Measurements from ENCODE around the gene CAMTA1. TPM values are rescaled to one million over a fixed set of nuclear protein-coding genes. Genes with fewer than 3 reads are reported as not detected.

Gene CAMTA1
- total RNA-seq, 1 experiment from 2014 or later, result 82.2 TPM

DNA sequence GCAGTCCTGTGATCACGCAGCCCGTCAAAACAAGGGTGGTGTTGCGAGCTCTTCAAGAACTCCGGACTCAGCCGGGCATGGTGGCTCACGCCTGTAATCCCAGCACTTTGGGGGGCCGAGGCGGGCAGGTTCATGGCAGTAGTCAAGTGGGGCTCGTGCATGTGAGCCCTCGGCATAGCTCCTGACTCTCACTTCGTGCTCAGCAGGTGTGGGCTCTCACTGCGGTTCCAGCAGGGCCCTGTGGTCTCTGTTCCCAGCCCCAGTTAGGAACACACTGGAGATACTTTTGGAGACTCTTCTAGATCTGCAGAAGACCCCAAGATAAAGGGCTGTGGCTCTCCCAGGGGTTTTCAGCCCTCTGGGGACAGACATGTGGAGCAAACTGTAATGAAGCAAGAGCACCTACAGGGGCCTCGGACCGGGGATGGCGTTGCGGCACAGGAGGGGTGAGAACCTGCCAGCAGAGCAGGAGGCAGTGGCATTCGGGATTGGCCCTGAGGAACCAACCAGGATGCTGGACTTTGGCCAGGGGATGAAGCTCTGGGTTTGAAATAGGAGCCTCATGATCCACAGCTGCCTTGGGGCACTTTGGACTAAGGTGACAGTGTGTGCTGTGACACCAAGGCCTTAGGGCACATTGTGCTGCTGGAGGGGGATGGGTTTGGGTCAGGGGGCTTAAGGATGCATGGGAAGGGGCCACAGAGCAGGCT, 443.2 kb downstream of the CAMTA1 start:
- Histone ChIP-seq H3K9me3 (ENCODE audit: control insufficient read depth, insufficient read depth, low read depth, low read length) (no peaks in the 10 kb centered on the region), H3K4me3 (ENCODE audit: low read depth in 2 of 2, low read length in 2 of 2) (no peak overlapping the region), H3K4me1 (ENCODE audit: control insufficient read depth, insufficient read depth, low read length) (peaks cover 3% of the 10 kb centered on the region; the same call in 1 of the 2 replicates), H3K27ac (ENCODE audit: low read length) (no peak overlapping the region), H3K27me3 (ENCODE audit: control insufficient read depth, insufficient read depth, low read length) (no peaks in the 10 kb centered on the region), H3K36me3 (ENCODE audit: control insufficient read depth, insufficient read depth, low read length) (no peaks in the 10 kb centered on the region)
- CTCF ChIA-PET, result interaction anchor here (0.6 kb wide), 2 partner anchors 431 to 522 kb away, joined by 3 to 6 read pairs; no protein-coding TSS in a partner anchor
- no peak for DNase-seq (ENCODE audit: low read depth, low spot score)
- intact Hi-C loops (cut with micrococcal nuclease; ENCODE audit: unreplicated experiment) (loop anchor here (10.0 kb wide), 1 partner anchor 306 kb away; no protein-coding TSS in a partner anchor), in situ Hi-C loops (cut with HindIII; ENCODE audit: low pct_unique_long_range_greater_than_20kb, low sequenced_read_pairs) (no loop called here)
- no TSS peak for BruUV-seq (replicated peaks)
- POLR2A ChIA-PET, result no interaction called here
- TF ChIP-seq, protein P1, sequence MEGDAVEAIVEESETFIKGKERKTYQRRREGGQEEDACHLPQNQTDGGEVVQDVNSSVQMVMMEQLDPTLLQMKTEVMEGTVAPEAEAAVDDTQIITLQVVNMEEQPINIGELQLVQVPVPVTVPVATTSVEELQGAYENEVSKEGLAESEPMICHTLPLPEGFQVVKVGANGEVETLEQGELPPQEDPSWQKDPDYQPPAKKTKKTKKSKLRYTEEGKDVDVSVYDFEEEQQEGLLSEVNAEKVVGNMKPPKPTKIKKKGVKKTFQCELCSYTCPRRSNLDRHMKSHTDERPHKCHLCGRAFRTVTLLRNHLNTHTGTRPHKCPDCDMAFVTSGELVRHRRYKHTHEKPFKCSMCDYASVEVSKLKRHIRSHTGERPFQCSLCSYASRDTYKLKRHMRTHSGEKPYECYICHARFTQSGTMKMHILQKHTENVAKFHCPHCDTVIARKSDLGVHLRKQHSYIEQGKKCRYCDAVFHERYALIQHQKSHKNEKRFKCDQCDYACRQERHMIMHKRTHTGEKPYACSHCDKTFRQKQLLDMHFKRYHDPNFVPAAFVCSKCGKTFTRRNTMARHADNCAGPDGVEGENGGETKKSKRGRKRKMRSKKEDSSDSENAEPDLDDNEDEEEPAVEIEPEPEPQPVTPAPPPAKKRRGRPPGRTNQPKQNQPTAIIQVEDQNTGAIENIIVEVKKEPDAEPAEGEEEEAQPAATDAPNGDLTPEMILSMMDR (IDR thresholded peaks at IDR 0.05), result no peak
- no peak for TF ChIP-seq POLR2AphosphoS5 (IDR thresholded peaks at IDR 0.05; ENCODE audit: low read depth, low read length)
- TF ChIP-seq, protein P2, sequence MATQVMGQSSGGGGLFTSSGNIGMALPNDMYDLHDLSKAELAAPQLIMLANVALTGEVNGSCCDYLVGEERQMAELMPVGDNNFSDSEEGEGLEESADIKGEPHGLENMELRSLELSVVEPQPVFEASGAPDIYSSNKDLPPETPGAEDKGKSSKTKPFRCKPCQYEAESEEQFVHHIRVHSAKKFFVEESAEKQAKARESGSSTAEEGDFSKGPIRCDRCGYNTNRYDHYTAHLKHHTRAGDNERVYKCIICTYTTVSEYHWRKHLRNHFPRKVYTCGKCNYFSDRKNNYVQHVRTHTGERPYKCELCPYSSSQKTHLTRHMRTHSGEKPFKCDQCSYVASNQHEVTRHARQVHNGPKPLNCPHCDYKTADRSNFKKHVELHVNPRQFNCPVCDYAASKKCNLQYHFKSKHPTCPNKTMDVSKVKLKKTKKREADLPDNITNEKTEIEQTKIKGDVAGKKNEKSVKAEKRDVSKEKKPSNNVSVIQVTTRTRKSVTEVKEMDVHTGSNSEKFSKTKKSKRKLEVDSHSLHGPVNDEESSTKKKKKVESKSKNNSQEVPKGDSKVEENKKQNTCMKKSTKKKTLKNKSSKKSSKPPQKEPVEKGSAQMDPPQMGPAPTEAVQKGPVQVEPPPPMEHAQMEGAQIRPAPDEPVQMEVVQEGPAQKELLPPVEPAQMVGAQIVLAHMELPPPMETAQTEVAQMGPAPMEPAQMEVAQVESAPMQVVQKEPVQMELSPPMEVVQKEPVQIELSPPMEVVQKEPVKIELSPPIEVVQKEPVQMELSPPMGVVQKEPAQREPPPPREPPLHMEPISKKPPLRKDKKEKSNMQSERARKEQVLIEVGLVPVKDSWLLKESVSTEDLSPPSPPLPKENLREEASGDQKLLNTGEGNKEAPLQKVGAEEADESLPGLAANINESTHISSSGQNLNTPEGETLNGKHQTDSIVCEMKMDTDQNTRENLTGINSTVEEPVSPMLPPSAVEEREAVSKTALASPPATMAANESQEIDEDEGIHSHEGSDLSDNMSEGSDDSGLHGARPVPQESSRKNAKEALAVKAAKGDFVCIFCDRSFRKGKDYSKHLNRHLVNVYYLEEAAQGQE (IDR thresholded peaks at IDR 0.05; ENCODE audit: insufficient read depth in 1 of 2, low read depth in 2 of 2, low read length in 1 of 2), result no peak
- no peak for ATAC-seq

DNA sequence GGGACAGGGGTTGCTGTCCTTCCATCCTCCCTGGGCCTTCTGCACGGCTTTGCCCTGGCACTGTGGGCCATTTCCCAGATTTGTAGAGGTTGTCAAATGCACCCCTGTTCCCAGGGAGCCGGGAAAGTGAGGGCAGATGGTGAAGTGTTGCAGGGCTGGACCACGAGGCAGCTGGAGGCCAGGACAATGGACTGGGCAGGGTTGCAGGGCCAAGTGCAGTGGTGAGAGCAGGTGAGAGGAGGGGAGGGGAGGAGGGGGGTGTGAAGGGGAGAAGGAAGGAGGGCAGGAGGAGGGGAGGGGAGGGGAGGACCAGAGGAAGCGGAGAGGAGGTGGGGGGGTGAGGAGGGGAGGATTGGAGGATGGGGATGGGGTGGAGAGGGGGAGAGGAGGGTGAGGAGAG, 443.9 kb downstream of the CAMTA1 start:
- in situ Hi-C loops (cut with HindIII; ENCODE audit: low pct_unique_long_range_greater_than_20kb, low sequenced_read_pairs), result no loop called here
- Histone ChIP-seq H3K4me3 (ENCODE audit: low read depth in 2 of 2, low read length in 2 of 2) (no peak overlapping the region), H3K9me3 (ENCODE audit: control insufficient read depth, insufficient read depth, low read depth, low read length) (no peaks in the 10 kb centered on the region), H3K27me3 (ENCODE audit: control insufficient read depth, insufficient read depth, low read length) (no peaks in the 10 kb centered on the region), H3K36me3 (ENCODE audit: control insufficient read depth, insufficient read depth, low read length) (no peaks in the 10 kb centered on the region), H3K27ac (ENCODE audit: low read length) (no peak overlapping the region), H3K4me1 (ENCODE audit: control insufficient read depth, insufficient read depth, low read length) (peaks cover under 1% of the 10 kb centered on the region; the same call in 1 of the 2 replicates)
- ATAC-seq, result no peak
- DNase-seq (ENCODE audit: low read depth, low spot score), result no peak
- intact Hi-C loops (cut with micrococcal nuclease; ENCODE audit: unreplicated experiment), result loop anchor here (10.0 kb wide), 1 partner anchor 306 kb away; no protein-coding TSS in a partner anchor
- CTCF ChIA-PET, result interaction anchor here (0.6 kb wide), 1 partner anchor 432 kb away, joined by 6 read pairs; no protein-coding TSS in a partner anchor
- POLR2A ChIA-PET, result no interaction called here
- BruUV-seq (replicated peaks), result no TSS peak
- no peak for TF ChIP-seq TCF7L2 (IDR thresholded peaks at IDR 0.05; ENCODE audit: low read depth, low read length)
- TF ChIP-seq, protein P2 (IDR thresholded peaks at IDR 0.05; ENCODE audit: insufficient read depth in 1 of 2, low read depth in 2 of 2, low read length in 1 of 2), result no peak
- no peak for TF ChIP-seq SIN3A (IDR thresholded peaks at IDR 0.05; ENCODE audit: borderline replicate concordance, insufficient read depth, low read depth, low read length)
- TF ChIP-seq POLR2AphosphoS5 (IDR thresholded peaks at IDR 0.05; ENCODE audit: low read depth, low read length), result no peak
- TF ChIP-seq, protein P1 (IDR thresholded peaks at IDR 0.05), result no peak
